ENCODE results near the gene ARHGAP10. TPM values are rescaled to one million over a fixed set of nuclear protein-coding genes. Genes with fewer than 3 reads are reported as not detected.

The ARHGAP10 gene
- polyA plus RNA-seq, 1 experiment: 20.2 TPM

GRCh38 chr4:148114436-148114835, 382.5 kb downstream of the ARHGAP10 start:
- Histone ChIP-seq H3K36me3 (ENCODE audit: control insufficient read depth, insufficient read depth, low read length) (no peaks in the 10 kb centered on the region), H3K4me3 (ENCODE audit: low read depth, low read length) (no peak overlapping the region), H3K27me3 (ENCODE audit: control insufficient read depth, insufficient read depth, low read length) (no peaks in the 10 kb centered on the region)
- POLR2A ChIA-PET: no interaction called here
- DNase-seq (ENCODE audit: low read depth): no peak
- CTCF ChIA-PET: interaction anchor here (0.5 kb wide), 1 partner anchor 372 kb away, joined by 3 read pairs; no protein-coding TSS in a partner anchor
- no peak for TF ChIP-seq CTCF (IDR thresholded peaks at IDR 0.05; ENCODE audit: insufficient read depth, low read depth, low read length)

GRCh38 chr4:148116264-148116663, 384.4 kb downstream of the ARHGAP10 start:
- Histone ChIP-seq H3K27me3 (ENCODE audit: control insufficient read depth, insufficient read depth, low read length) (no peaks in the 10 kb centered on the region), H3K4me3 (ENCODE audit: low read depth, low read length) (no peak overlapping the region), H3K36me3 (ENCODE audit: control insufficient read depth, insufficient read depth, low read length) (no peaks in the 10 kb centered on the region)
- DNase-seq (ENCODE audit: low read depth): peak; percentile 15
- POLR2A ChIA-PET: no interaction called here
- CTCF ChIA-PET: interaction anchor here (0.7 kb wide), 1 partner anchor 12 kb away, joined by 4 read pairs; no protein-coding TSS in a partner anchor
- TF ChIP-seq CTCF (IDR thresholded peaks at IDR 0.05; ENCODE audit: insufficient read depth, low read depth, low read length): no peak

GRCh38 chr4:148116969-148117368, 385.1 kb downstream of the ARHGAP10 start:
- TF ChIP-seq CTCF (IDR thresholded peaks at IDR 0.05; ENCODE audit: insufficient read depth, low read depth, low read length): no peak
- ChIA-PET CTCF (interaction anchor here (0.7 kb wide), 1 partner anchor 13 kb away, joined by 4 read pairs; no protein-coding TSS in a partner anchor), POLR2A (no interaction called here)
- H3K4me3 ChIP-seq (ENCODE audit: low read depth, low read length): no peak overlapping the region
- DNase-seq (ENCODE audit: low read depth): no peak
- no peaks in the 10 kb centered on the region for H3K36me3 ChIP-seq (ENCODE audit: control insufficient read depth, insufficient read depth, low read length)
- no peaks in the 10 kb centered on the region for H3K27me3 ChIP-seq (ENCODE audit: control insufficient read depth, insufficient read depth, low read length)

GRCh38 chr4:148118179-148118578, 386.3 kb downstream of the ARHGAP10 start:
- TF ChIP-seq CTCF (IDR thresholded peaks at IDR 0.05; ENCODE audit: insufficient read depth, low read depth, low read length): no peak
- no peak overlapping the region for H3K4me3 ChIP-seq (ENCODE audit: low read depth, low read length)

GRCh38 chr4:148118633-148119032, 386.7 kb downstream of the ARHGAP10 start:
- CTCF ChIA-PET: interaction anchor here (1.1 to 1.2 kb wide), 3 partner anchors 9 to 77 kb away, joined by 3 read pairs; no protein-coding TSS in a partner anchor
- Histone ChIP-seq H3K36me3 (ENCODE audit: control insufficient read depth, insufficient read depth, low read length) (no peaks in the 10 kb centered on the region), H3K27me3 (ENCODE audit: control insufficient read depth, insufficient read depth, low read length) (no peaks in the 10 kb centered on the region), H3K4me3 (ENCODE audit: low read depth, low read length) (no peak overlapping the region)
- POLR2A ChIA-PET: no interaction called here
- no peak for TF ChIP-seq CTCF (IDR thresholded peaks at IDR 0.05; ENCODE audit: insufficient read depth, low read depth, low read length)
- DNase-seq (ENCODE audit: low read depth): no peak

More at GRCh38 chr4:148118179-148118578, 386.3 kb downstream of the ARHGAP10 start:
- ChIA-PET CTCF (interaction anchor here (1.1 to 1.2 kb wide), 2 partner anchors 8 to 18 kb away, joined by 3 read pairs; no protein-coding TSS in a partner anchor), POLR2A (no interaction called here)
- H3K27me3 ChIP-seq (ENCODE audit: control insufficient read depth, insufficient read depth, low read length): no peaks in the 10 kb centered on the region
- DNase-seq (ENCODE audit: low read depth): no peak
- no peaks in the 10 kb centered on the region for H3K36me3 ChIP-seq (ENCODE audit: control insufficient read depth, insufficient read depth, low read length)

Data from BJ (cell line).